Panc1 (cell line): ENCODE data around the gene RNASE7.

Experiments
- CTCF ChIP-seq: fragments of 450-650 bp; IDR thresholded peaks from 2 replicates; pipeline ENCODE4 v1.5.1; 2017; ENCODE audit warnings: mild to moderate bottlenecking
- REST ChIP-seq, 2 experiments: IDR thresholded peaks; 2 replicates each; pipeline ENCODE4 v1.6.1; 2011 to 2012; ENCODE audit warnings: low read depth in 2 of 2, control low read depth in 1 of 2, low read length in 1 of 2, mild to moderate bottlenecking in 1 of 2, moderate library complexity in 1 of 2; ENCODE audit not compliant: insufficient read depth in 1 of 2
- SIN3A ChIP-seq: IDR thresholded peaks from 2 replicates; pipeline ENCODE4 v1.6.1; 2012; ENCODE audit warnings: low read depth, mild to moderate bottlenecking, low read length, moderate library complexity, borderline replicate concordance; ENCODE audit not compliant: insufficient read depth

GRCh38 chr14:21026274-21026987 lies 15.7 kb upstream of the RNASE7 start:
- TF ChIP-seq CTCF, result no peak
- no peak for TF ChIP-seq SIN3A
- TF ChIP-seq REST (IDR thresholded peaks at IDR 0.05; ENCODE audit: insufficient read depth in 1 of 2, low read depth in 2 of 2, low read length in 1 of 2), result no peak
